ENCODE data around the gene ABCA5. TPM values are rescaled to one million over a fixed set of nuclear protein-coding genes. Genes with fewer than 3 reads are reported as not detected.

Gene ABCA5
- total and polyA plus RNA-seq, 10 of the 15 experiments (the other 5 are each of a cell fraction or from before 2014, with no cell fraction given) = 11.8 to 31.1 (median 18.1) TPM

Small RNA genes lying within 50 kb of the gene (small RNA-seq; reads per million reads assigned to genes)
- gene RF00561 (not detected), gene SNRPGP4 (not detected)

Other genes starting within 250 kb of the ABCA5 start
- gene ABCA6, start 185.2 kb downstream of the ABCA5 start, total RNA-seq (2014; rRNA removed) = 15.6 and 18.1 TPM in 2 replicates
- 19.5 and 21.4 TPM in 2 replicates for gene ABCA6, start 185.2 kb downstream of the ABCA5 start, total RNA-seq (2014; rRNA removed; fragmentation: Illumina TruSeq; extraction: Trizol)
- 13.7 and 14.3 TPM in 2 replicates for gene ABCA6, start 185.2 kb downstream of the ABCA5 start, total RNA-seq (2021)
- gene ABCA6, start 185.2 kb downstream of the ABCA5 start, polyA plus RNA-seq (2011; rRNA removed) = 36.9 and 53.4 TPM in 2 replicates
- 15.6 and 18.6 TPM in 2 replicates for gene ABCA6, start 185.2 kb downstream of the ABCA5 start, polyA plus RNA-seq (2014; fragmentation: Illumina TruSeq; extraction: Trizol)
- 10 to 100 TPM in 1 of 2 experiments, 1 to 10 TPM in 1; 9.0 to 10.1 TPM for gene ABCA6, start 185.2 kb downstream of the ABCA5 start, polyA plus RNA-seq (2014; fragmentation: Nextera tagmentation; extraction: Ambion mirVana)
- 7.6 and 11.5 TPM in 2 replicates for gene ABCA6, start 185.2 kb downstream of the ABCA5 start, polyA plus RNA-seq (2014; rRNA removed)
- gene ABCA6, start 185.2 kb downstream of the ABCA5 start, polyA plus RNA-seq (2016; fragmentation: Nextera tagmentation; extraction: Ambion mirVana) = 1 to 10 TPM; 6.8 to 7.0 TPM
- gene ABCA10, start 98.3 kb downstream of the ABCA5 start, total RNA-seq (2014; rRNA removed) = 0.85 and 2.7 TPM in 2 replicates
- gene ABCA10, start 98.3 kb downstream of the ABCA5 start, total RNA-seq (2014; rRNA removed; fragmentation: Illumina TruSeq; extraction: Trizol) = 1.4 and 1.6 TPM in 2 replicates
- 0.82 and 1.2 TPM in 2 replicates for gene ABCA10, start 98.3 kb downstream of the ABCA5 start, total RNA-seq (2021)
- 3.0 and 4.5 TPM in 2 replicates for gene ABCA10, start 98.3 kb downstream of the ABCA5 start, polyA plus RNA-seq (2011; rRNA removed)
- gene ABCA10, start 98.3 kb downstream of the ABCA5 start, polyA plus RNA-seq (2014; fragmentation: Illumina TruSeq; extraction: Trizol) = 1.2 and 1.3 TPM in 2 replicates
- gene ABCA10, start 98.3 kb downstream of the ABCA5 start, polyA plus RNA-seq (2014; fragmentation: Nextera tagmentation; extraction: Ambion mirVana) = under 1 TPM; 0.50 to 0.77 TPM
- gene ABCA10, start 98.3 kb downstream of the ABCA5 start, polyA plus RNA-seq (2014; rRNA removed) = 0.98 and 1.2 TPM in 2 replicates
- gene ABCA10, start 98.3 kb downstream of the ABCA5 start, polyA plus RNA-seq (2016; fragmentation: Nextera tagmentation; extraction: Ambion mirVana) = under 1 TPM; 0.33 to 0.66 TPM
- 24.1 and 32.4 TPM in 2 replicates for gene MAP2K6, start 87.6 kb upstream of the ABCA5 start, total RNA-seq (2014; rRNA removed)
- gene MAP2K6, start 87.6 kb upstream of the ABCA5 start, total RNA-seq (2014; rRNA removed; fragmentation: Illumina TruSeq; extraction: Trizol) = 19.9 and 22.3 TPM in 2 replicates
- gene MAP2K6, start 87.6 kb upstream of the ABCA5 start, total RNA-seq (2021) = 23.5 and 24.6 TPM in 2 replicates
- gene MAP2K6, start 87.6 kb upstream of the ABCA5 start, polyA plus RNA-seq (2011; rRNA removed) = 16.4 and 20.2 TPM in 2 replicates
- gene MAP2K6, start 87.6 kb upstream of the ABCA5 start, polyA plus RNA-seq (2014; fragmentation: Illumina TruSeq; extraction: Trizol) = 27.5 and 28.1 TPM in 2 replicates
- 10 to 100 TPM; 61.4 to 70.3 TPM for gene MAP2K6, start 87.6 kb upstream of the ABCA5 start, polyA plus RNA-seq (2014; fragmentation: Nextera tagmentation; extraction: Ambion mirVana)
- 17.8 and 21.1 TPM in 2 replicates for gene MAP2K6, start 87.6 kb upstream of the ABCA5 start, polyA plus RNA-seq (2014; rRNA removed)
- gene MAP2K6, start 87.6 kb upstream of the ABCA5 start, polyA plus RNA-seq (2016; fragmentation: Nextera tagmentation; extraction: Ambion mirVana) = 10 to 100 TPM; 15.6 to 16.7 TPM

Measured in GM12878 (cell line).